Measurements from ENCODE around the gene PKN3. TPM values are rescaled to one million over a fixed set of nuclear protein-coding genes. Genes with fewer than 3 reads are reported as not detected.

The PKN3 gene
- total RNA-seq, 1 donor from 2014 or later: 4.4 TPM

DNA sequence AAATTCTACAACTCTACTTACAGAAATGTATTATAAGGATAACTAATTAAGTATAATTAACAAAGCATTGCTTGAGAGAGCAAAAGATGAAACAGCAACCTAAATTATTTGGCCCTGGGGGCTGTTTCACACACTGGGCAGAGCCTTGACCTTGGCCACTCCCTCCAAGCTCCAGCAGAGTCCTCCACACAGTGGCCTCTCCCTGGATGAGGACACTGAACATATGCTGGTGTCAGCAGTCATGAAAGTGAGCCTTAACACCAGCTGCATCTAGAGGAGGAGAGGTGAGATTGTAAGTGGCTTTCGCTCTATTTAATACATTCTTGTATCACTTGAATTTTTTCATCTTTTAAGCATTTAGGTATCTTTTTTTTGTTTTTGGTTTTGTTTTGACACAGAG lies 44.9 kb downstream of the PKN3 start:
- DNase-seq (ENCODE audit: low spot score): no peak
- Histone ChIP-seq H4K20me1 (ENCODE audit: low read depth) (no peaks in the 10 kb centered on the region), H3K9me3 (ENCODE audit: low read depth) (no peaks in the 10 kb centered on the region), H3K9ac (no peak overlapping the region), H3K27ac (no peak overlapping the region), H3K4me2 (no peak overlapping the region), H3K4me3 (no peak overlapping the region), H3K27me3 (no peaks in the 10 kb centered on the region), H2AFZ (replicated peaks) (no peak overlapping the region), H3K79me2 (ENCODE audit: low read depth) (no peaks in the 10 kb centered on the region), H3K4me1 (no peaks in the 10 kb centered on the region), H3K36me3 (no peaks in the 10 kb centered on the region), H3F3A (ENCODE audit: low read depth) (no peaks in the 10 kb centered on the region)
- no peak overlapping the region for H3K27ac Mint-ChIP-seq
- no peaks in the 10 kb centered on the region for H3K9me3 Mint-ChIP-seq
- H3K4me3 Mint-ChIP-seq: no peak overlapping the region
- no peaks in the 10 kb centered on the region for H3K27me3 Mint-ChIP-seq (ENCODE audit: insufficient read depth, low read depth)
- H3K4me1 Mint-ChIP-seq: no peaks in the 10 kb centered on the region
- TF ChIP-seq EZH2phosphoT487 (IDR thresholded peaks at IDR 0.05): no peak
- TF ChIP-seq EZH2 (IDR thresholded peaks at IDR 0.05): no peak
- TF ChIP-seq, protein P1, sequence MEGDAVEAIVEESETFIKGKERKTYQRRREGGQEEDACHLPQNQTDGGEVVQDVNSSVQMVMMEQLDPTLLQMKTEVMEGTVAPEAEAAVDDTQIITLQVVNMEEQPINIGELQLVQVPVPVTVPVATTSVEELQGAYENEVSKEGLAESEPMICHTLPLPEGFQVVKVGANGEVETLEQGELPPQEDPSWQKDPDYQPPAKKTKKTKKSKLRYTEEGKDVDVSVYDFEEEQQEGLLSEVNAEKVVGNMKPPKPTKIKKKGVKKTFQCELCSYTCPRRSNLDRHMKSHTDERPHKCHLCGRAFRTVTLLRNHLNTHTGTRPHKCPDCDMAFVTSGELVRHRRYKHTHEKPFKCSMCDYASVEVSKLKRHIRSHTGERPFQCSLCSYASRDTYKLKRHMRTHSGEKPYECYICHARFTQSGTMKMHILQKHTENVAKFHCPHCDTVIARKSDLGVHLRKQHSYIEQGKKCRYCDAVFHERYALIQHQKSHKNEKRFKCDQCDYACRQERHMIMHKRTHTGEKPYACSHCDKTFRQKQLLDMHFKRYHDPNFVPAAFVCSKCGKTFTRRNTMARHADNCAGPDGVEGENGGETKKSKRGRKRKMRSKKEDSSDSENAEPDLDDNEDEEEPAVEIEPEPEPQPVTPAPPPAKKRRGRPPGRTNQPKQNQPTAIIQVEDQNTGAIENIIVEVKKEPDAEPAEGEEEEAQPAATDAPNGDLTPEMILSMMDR (IDR thresholded peaks at IDR 0.05): no peak
- no peaks in the 10 kb centered on the region for H3K36me3 Mint-ChIP-seq

DNA sequence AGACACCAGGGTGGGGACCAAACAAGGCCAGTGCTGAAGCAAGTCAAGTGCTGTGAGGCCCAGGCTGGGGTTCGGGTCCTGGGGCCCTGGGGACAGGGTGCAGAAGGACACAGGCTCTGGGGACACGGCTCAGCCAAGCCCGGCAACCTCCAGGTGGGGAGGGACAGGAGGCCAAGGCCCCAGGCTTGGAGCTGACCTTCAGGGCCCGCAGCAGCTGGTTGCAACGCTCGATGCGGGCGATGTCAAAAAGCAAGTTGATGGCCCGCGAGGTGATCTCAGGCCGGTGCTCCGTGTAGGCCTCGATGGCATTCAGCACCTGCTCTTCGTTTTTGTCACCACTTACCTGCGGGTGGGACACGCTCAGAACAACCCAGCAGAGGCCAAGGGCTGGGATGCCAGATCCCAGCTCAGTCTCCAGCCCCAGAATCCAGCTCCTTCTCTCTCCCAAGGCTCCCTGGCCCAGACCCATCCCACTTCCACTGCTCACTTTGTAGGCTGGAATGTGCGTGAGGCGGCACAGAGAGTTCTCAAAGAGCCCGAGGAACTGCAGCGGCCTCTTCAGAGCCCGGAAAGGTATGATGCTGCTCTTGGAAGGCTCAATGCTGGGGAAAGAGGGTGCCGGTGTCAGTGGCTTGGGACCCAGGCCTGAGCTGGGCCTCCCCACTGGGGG lies 48.8 kb downstream of the PKN3 start:
- TF ChIP-seq EZH2phosphoT487 (IDR thresholded peaks at IDR 0.05): no peak
- TF ChIP-seq, protein P1 (IDR thresholded peaks at IDR 0.05): no peak
- no peak for TF ChIP-seq EZH2 (IDR thresholded peaks at IDR 0.05)
- Histone ChIP-seq H3F3A (ENCODE audit: low read depth) (no peaks in the 10 kb centered on the region), H3K36me3 (no peaks in the 10 kb centered on the region)

DNA sequence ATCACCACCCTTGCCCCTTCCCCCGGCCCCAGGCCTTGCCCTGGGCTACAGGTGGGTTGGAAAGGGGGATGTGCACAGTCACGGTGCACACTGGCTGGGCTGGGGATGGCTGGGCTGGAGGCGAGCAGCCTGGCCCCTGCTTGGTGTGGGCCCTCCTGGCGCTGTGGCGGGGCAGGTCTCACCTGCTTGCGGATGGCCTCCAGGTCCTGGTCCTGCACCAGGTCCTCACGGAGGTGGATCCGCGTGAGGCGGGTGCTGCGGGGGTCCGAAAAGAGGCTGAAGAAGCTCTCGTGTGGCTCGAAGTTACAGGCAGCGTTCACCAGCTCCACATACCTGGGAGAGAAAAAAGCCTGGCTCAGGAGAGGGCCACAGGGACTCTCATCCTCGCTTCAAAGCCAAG lies 51.3 kb downstream of the PKN3 start:
- Histone ChIP-seq H3K27ac (no peak overlapping the region), H2AFZ (replicated peaks) (no peak overlapping the region), H3K27me3 (no peaks in the 10 kb centered on the region), H3K4me1 (no peaks in the 10 kb centered on the region), H3K9me3 (ENCODE audit: low read depth) (no peaks in the 10 kb centered on the region), H3K36me3 (no peaks in the 10 kb centered on the region), H3K4me2 (no peak overlapping the region), H3K4me3 (no peak overlapping the region), H3K79me2 (ENCODE audit: low read depth) (no peaks in the 10 kb centered on the region), H3K9ac (no peak overlapping the region), H4K20me1 (ENCODE audit: low read depth) (no peaks in the 10 kb centered on the region), H3F3A (ENCODE audit: low read depth) (no peaks in the 10 kb centered on the region)
- DNase-seq (ENCODE audit: low spot score): no peak
- Mint-ChIP-seq H3K27me3 (ENCODE audit: insufficient read depth, low read depth) (no peaks in the 10 kb centered on the region), H3K27ac (no peak overlapping the region), H3K9me3 (no peaks in the 10 kb centered on the region), H3K36me3 (no peaks in the 10 kb centered on the region), H3K4me3 (no peak overlapping the region), H3K4me1 (no peaks in the 10 kb centered on the region)
- no peak for TF ChIP-seq EZH2 (IDR thresholded peaks at IDR 0.05)
- TF ChIP-seq, protein P1 (IDR thresholded peaks at IDR 0.05): no peak
- no peak for TF ChIP-seq EZH2phosphoT487 (IDR thresholded peaks at IDR 0.05)

More for the DNA sequence above, 48.8 kb downstream of the PKN3 start:
- H3K27ac Mint-ChIP-seq: no peak overlapping the region
- Histone ChIP-seq H3K79me2 (ENCODE audit: low read depth) (no peaks in the 10 kb centered on the region), H3K4me3 (no peak overlapping the region), H3K4me2 (no peak overlapping the region), H3K27ac (no peak overlapping the region), H4K20me1 (ENCODE audit: low read depth) (no peaks in the 10 kb centered on the region), H3K9me3 (ENCODE audit: low read depth) (no peaks in the 10 kb centered on the region), H2AFZ (replicated peaks) (no peak overlapping the region), H3K9ac (no peak overlapping the region), H3K27me3 (no peaks in the 10 kb centered on the region), H3K4me1 (no peaks in the 10 kb centered on the region)
- H3K27me3 Mint-ChIP-seq (ENCODE audit: insufficient read depth, low read depth): no peaks in the 10 kb centered on the region
- no peak overlapping the region for H3K4me3 Mint-ChIP-seq
- no peaks in the 10 kb centered on the region for H3K9me3 Mint-ChIP-seq
- no peak for DNase-seq (ENCODE audit: low spot score)
- H3K36me3 Mint-ChIP-seq: no peaks in the 10 kb centered on the region
- no peaks in the 10 kb centered on the region for H3K4me1 Mint-ChIP-seq

Measured in neural progenitor cell (in vitro differentiated cells).